ENCODE data around the gene UBE3D. TPM values are rescaled to one million over a fixed set of nuclear protein-coding genes. Genes with fewer than 3 reads are reported as not detected.

The UBE3D gene
- total and polyA plus RNA-seq, 2 of the 8 experiments (the other 6 are each of a cell fraction or from before 2014, with no cell fraction given), result 5.7 to 16.3 TPM

GRCh38 chr6:82872185-82872584 lies 193.5 kb downstream of the UBE3D start:
- no peaks in the 10 kb centered on the region for H3K4me1 ChIP-seq (replicated peaks in 1 of 4; ENCODE audit: control insufficient read depth in 3 of 4, insufficient read depth in 4 of 4, low read length in 3 of 4)
- H3K23me2 ChIP-seq (ENCODE audit: low read depth, low read length), result no peaks in the 10 kb centered on the region
- no peak overlapping the region for H3K27ac ChIP-seq (ENCODE audit: low read depth, low read length)
- H3K4me2 ChIP-seq (ENCODE audit: insufficient read depth in 1 of 2, low read depth in 2 of 2, low read length in 2 of 2), result no peak overlapping the region
- DNase-seq (ENCODE audit: low read depth in 1 of 2, low spot score in 2 of 2), result no peak
- 90% methylated on average over 1 of the region's 1 CpG; no CpG with 5 or more reads in 1 of the 2 experiments for WGBS, 2 experiments (ENCODE audit: extremely low coverage in 1 of 2, insufficient coverage in 1 of 2, insufficient read length in 1 of 2, insufficient replicate concordance in 2 of 2, low coverage in 1 of 2, low lambda C conversion rate in 2 of 2, missing lambda C conversion rate in 1 of 2)
- H3K23ac ChIP-seq (ENCODE audit: insufficient read length), result no peak overlapping the region
- CTCF ChIA-PET (ENCODE audit: partially characterized antibody), result interaction anchor here (0.7 kb wide), 1 partner anchor 9 kb away, joined by 6 read pairs; no protein-coding TSS in a partner anchor
- no peaks in the 10 kb centered on the region for H4K20me1 ChIP-seq (replicated peaks in 1 of 2; ENCODE audit: control insufficient read depth in 1 of 2, insufficient read depth in 2 of 2, low read length in 2 of 2)
- no peak overlapping the region for H2BK20ac ChIP-seq (ENCODE audit: low read length)
- H3K9ac ChIP-seq (replicated peaks in 1 of 4; ENCODE audit: extremely low read depth in 1 of 4, low read depth in 3 of 4, low read length in 3 of 4), result no peak overlapping the region
- no peak overlapping the region for H4K5ac ChIP-seq (ENCODE audit: insufficient read length, low read depth, low read length)
- H2AK5ac ChIP-seq (ENCODE audit: low read depth, low read length), result no peak overlapping the region
- H3K4ac ChIP-seq (replicated peaks; ENCODE audit: insufficient read length, low read depth, low read length), result no peak overlapping the region
- H2BK5ac ChIP-seq (ENCODE audit: low read depth, low read length), result no peak overlapping the region
- POLR2A ChIA-PET (ENCODE audit: partially characterized antibody), result no interaction called here
- no peak overlapping the region for H3K56ac ChIP-seq (replicated peaks; ENCODE audit: insufficient read length, low read depth, low read length)
- no peak overlapping the region for H3K4me3 ChIP-seq (ENCODE audit: extremely low read depth in 1 of 4, insufficient read depth in 2 of 4, low read depth in 3 of 4, low read length in 4 of 4)
- H2BK12ac ChIP-seq (ENCODE audit: low read depth, low read length), result no peak overlapping the region
- no peak overlapping the region for H3K18ac ChIP-seq (ENCODE audit: extremely low read depth, low read length)
- H3K14ac ChIP-seq (ENCODE audit: insufficient read length), result peak overlapping the region; percentile 21
- H2AFZ ChIP-seq (ENCODE audit: low read length), result no peak overlapping the region
- no peaks in the 10 kb centered on the region for H3K79me1 ChIP-seq (ENCODE audit: low read depth, low read length)
- no peak overlapping the region for H2BK15ac ChIP-seq (ENCODE audit: low read length)
- H4K91ac ChIP-seq (replicated peaks; ENCODE audit: insufficient read length, low read length), result no peak overlapping the region
- no peaks in the 10 kb centered on the region for H3K36me3 ChIP-seq (ENCODE audit: control insufficient read depth in 2 of 4, insufficient read depth in 4 of 4, low read length in 3 of 4)
- no peak for FAIRE-seq
- H3K79me2 ChIP-seq (ENCODE audit: control insufficient read depth in 1 of 2, insufficient read depth in 2 of 2, low read length in 2 of 2), result no peaks in the 10 kb centered on the region
- H2BK120ac ChIP-seq (replicated peaks; ENCODE audit: low read depth, low read length), result no peak overlapping the region
- H4K8ac ChIP-seq (ENCODE audit: extremely low read depth, insufficient read depth, low read length), result no peak overlapping the region
- no peaks in the 10 kb centered on the region for H3K9me3 ChIP-seq (ENCODE audit: insufficient read depth in 2 of 2, low read depth in 1 of 2, low read length in 1 of 2)
- no peaks in the 10 kb centered on the region for H3K27me3 ChIP-seq (replicated peaks in 1 of 4; ENCODE audit: control insufficient read depth in 3 of 4, extremely low read depth in 1 of 4, insufficient read depth in 3 of 4, low read length in 3 of 4)
- TF ChIP-seq CHD1 (IDR thresholded peaks at IDR 0.05; ENCODE audit: low read depth, low read length) (no peak), RBBP5 (IDR thresholded peaks at IDR 0.05; ENCODE audit: borderline replicate concordance, low read depth, low read length) (no peak), POLR2A (IDR thresholded peaks at IDR 0.05; ENCODE audit: control extremely low read depth in 1 of 2, low read depth in 2 of 2, low read length in 2 of 2) (no peak), SIN3A (conservative IDR thresholded peaks at IDR 0.05 in 1 of 2, IDR thresholded peaks at IDR 0.05 in 1 of 2; ENCODE audit: low read depth in 1 of 2, low read length in 2 of 2) (no peak), EZH2 (IDR thresholded peaks at IDR 0.05; ENCODE audit: low read depth, low read length, severe bottlenecking) (no peak), MAX (IDR thresholded peaks at IDR 0.05) (no peak), CBX5 (IDR thresholded peaks at IDR 0.05; ENCODE audit: low read depth, low read length) (no peak), YY1 (IDR thresholded peaks at IDR 0.05; ENCODE audit: low read depth, low read length) (no peak), SIX5 (IDR thresholded peaks at IDR 0.05; ENCODE audit: low read depth, low read length) (no peak), SAP30 (IDR thresholded peaks at IDR 0.05; ENCODE audit: insufficient read depth, insufficient replicate concordance, low read length) (no peak), TBP (IDR thresholded peaks at IDR 0.05; ENCODE audit: low read depth, low read length) (no peak), NRF1 (IDR thresholded peaks at IDR 0.05; ENCODE audit: low read depth, low read length) (no peak), GTF2F1 (IDR thresholded peaks at IDR 0.05; ENCODE audit: borderline replicate concordance, low read depth, low read length) (no peak), FOSL1 (IDR thresholded peaks at IDR 0.05; ENCODE audit: insufficient read depth, low read depth, low read length) (no peak), POLR2AphosphoS5 (IDR thresholded peaks at IDR 0.05; ENCODE audit: low read depth, low read length) (no peak), SIRT6 (IDR thresholded peaks at IDR 0.05; ENCODE audit: low read length) (no peak)

All from H1 (cell line).